GM10847 (cell line): ENCODE data around the gene GIPC2.

Experiments
- POLR2A ChIP-seq: IDR thresholded peaks from 2 replicates; pipeline ENCODE4 v1.6.1; 2011; ENCODE audit not compliant: insufficient read length; ENCODE audit errors: extremely low read depth

The GIPC2 gene

GRCh38 chr1:78096976-78097375 lies 51.2 kb downstream of the GIPC2 start:
- no peak for TF ChIP-seq POLR2A

GRCh38 chr1:78101051-78101450 lies 55.3 kb downstream of the GIPC2 start:
- TF ChIP-seq POLR2A = no peak

- TF ChIP-seq POLR2A = no peak
Observed at GRCh38 chr1:78101514-78101913, 55.7 kb downstream of the GIPC2 start.

GRCh38 chr1:78102082-78102481 lies 56.3 kb downstream of the GIPC2 start:
- TF ChIP-seq POLR2A = no peak

GRCh38 chr1:78102916-78103315 lies 57.1 kb downstream of the GIPC2 start:
- TF ChIP-seq POLR2A = no peak

- no peak for TF ChIP-seq POLR2A
Observed at GRCh38 chr1:78104322-78104721, 58.6 kb downstream of the GIPC2 start.

GRCh38 chr1:78113156-78113916 lies 67.6 kb downstream of the GIPC2 start:
- no peak for TF ChIP-seq POLR2A

GRCh38 chr1:78114034-78114956 lies 68.5 kb downstream of the GIPC2 start:
- TF ChIP-seq POLR2A = no peak

GRCh38 chr1:78121710-78122109 lies 75.9 kb downstream of the GIPC2 start:
- TF ChIP-seq POLR2A = no peak

- no peak for TF ChIP-seq POLR2A
Observed at GRCh38 chr1:78122389-78122788, 76.6 kb downstream of the GIPC2 start.

GRCh38 chr1:78126506-78126905 lies 80.7 kb downstream of the GIPC2 start:
- TF ChIP-seq POLR2A = no peak

GRCh38 chr1:78132174-78132947 lies 86.6 kb downstream of the GIPC2 start:
- no peak for TF ChIP-seq POLR2A

GRCh38 chr1:78132948-78133322 lies 87.2 kb downstream of the GIPC2 start:
- TF ChIP-seq POLR2A = no peak

GRCh38 chr1:78136680-78137079 lies 90.9 kb downstream of the GIPC2 start:
- no peak for TF ChIP-seq POLR2A

- no peak for TF ChIP-seq POLR2A
Observed at GRCh38 chr1:78141531-78142231, 95.9 kb downstream of the GIPC2 start.
